ENCODE data around the gene COL26A1. TPM values are rescaled to one million over a fixed set of nuclear protein-coding genes. Genes with fewer than 3 reads are reported as not detected.
"Not testable (repeated sequence)": the region's sequence is repeated elsewhere in the genome, so short reads cannot be mapped to it uniquely, and the experiment has no call there.

Gene COL26A1
- total RNA-seq, 1 experiment from 2014 or later, result 42.6 TPM

DNA sequence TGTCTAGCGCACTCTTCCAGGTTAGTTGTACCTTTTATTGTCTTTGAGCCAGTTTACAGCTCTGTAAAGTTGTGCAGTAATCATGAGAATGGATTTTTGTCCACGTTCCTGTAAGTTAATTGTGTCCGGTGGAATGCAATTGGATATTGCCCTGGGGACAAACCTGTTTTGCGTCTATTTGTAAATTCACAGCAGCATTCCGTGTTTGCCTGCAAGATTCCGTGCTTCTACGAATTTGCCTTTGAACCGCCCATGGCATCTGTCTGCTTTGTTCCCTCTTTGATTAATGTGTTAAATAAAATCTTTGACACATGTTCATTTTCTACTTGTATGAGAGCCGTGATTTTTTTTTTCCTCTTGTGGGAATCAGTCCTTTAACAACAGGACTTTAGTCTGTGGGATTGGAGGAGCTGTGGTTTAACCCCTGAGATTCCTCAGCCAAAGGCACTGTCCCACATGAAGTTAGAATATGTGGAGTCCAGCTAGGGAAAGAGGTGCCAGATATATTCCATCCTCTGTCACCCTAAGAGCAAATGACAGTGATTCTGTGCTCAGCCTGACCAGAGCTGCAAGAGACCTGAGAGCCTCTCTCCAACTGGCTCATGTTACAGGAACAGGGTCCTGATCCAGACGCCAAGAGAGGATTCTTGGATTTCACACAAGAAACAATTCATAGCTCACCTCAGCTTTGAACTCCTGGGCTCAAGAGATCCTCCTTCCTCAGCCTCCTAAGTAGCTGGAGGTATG, 126.3 kb downstream of the COL26A1 start:
- TF ChIP-seq CTCF (conservative IDR thresholded peaks at IDR 0.05), result no peak
- Histone ChIP-seq H3K23me2 (ENCODE audit: insufficient read length, low read depth, low read length, poor library complexity, severe bottlenecking) (no peaks in the 10 kb centered on the region), H3K9ac (ENCODE audit: extremely low read depth, insufficient read length, low read length) (no peak overlapping the region), H2BK5ac (ENCODE audit: insufficient read length, low read length) (no peak overlapping the region), H3K14ac (ENCODE audit: insufficient read depth, low read length) (no peak overlapping the region), H4K8ac (replicated peaks; ENCODE audit: insufficient read length, low read depth, low read length) (no peak overlapping the region), H3K27me3 (ENCODE audit: insufficient read depth, low read length) (no peaks in the 10 kb centered on the region), H2BK20ac (ENCODE audit: low read depth, low read length, poor library complexity, severe bottlenecking) (no peak overlapping the region), H4K20me1 (ENCODE audit: control insufficient read depth, insufficient read depth, insufficient read length) (no peaks in the 10 kb centered on the region), H4K91ac (ENCODE audit: insufficient read length, low read depth, low read length) (no peak overlapping the region), H2BK15ac (ENCODE audit: low read depth, low read length) (no peak overlapping the region), H3K27ac (ENCODE audit: insufficient read length, low read depth, low read length) (no peak overlapping the region), H2AFZ (ENCODE audit: low read length) (no peak overlapping the region), H3K56ac (ENCODE audit: insufficient read length, low read depth, low read length) (no peak overlapping the region), H3K4me2 (ENCODE audit: insufficient read depth, insufficient read length, low read length) (no peak overlapping the region), H2BK12ac (ENCODE audit: insufficient read length, low read depth, low read length) (no peak overlapping the region), H3K9me3 (ENCODE audit: control insufficient read depth, low read depth, low read length) (no peaks in the 10 kb centered on the region), H3K18ac (ENCODE audit: insufficient read length, low read depth, low read length) (no peak overlapping the region), H3T11ph (ENCODE audit: low read length) (no peak overlapping the region), H4K5ac (ENCODE audit: insufficient read length, low read depth, low read length) (no peak overlapping the region), H2AK5ac (ENCODE audit: insufficient read length, low read length) (no peak overlapping the region), H3K79me2 (ENCODE audit: insufficient read depth, low read length) (no peaks in the 10 kb centered on the region), H3K4me1 (ENCODE audit: insufficient read depth, low read length) (peaks cover 6% of the 10 kb centered on the region; the same call in 1 of the 2 replicates), H3K79me1 (ENCODE audit: insufficient read depth, low read depth, low read length, poor library complexity, severe bottlenecking) (no peaks in the 10 kb centered on the region), H3K4ac (ENCODE audit: low read depth, low read length) (no peak overlapping the region), H3K23ac (ENCODE audit: insufficient read length, low read depth, low read length) (no peak overlapping the region), H2BK120ac (ENCODE audit: low read depth, low read length, poor library complexity, severe bottlenecking) (no peak overlapping the region)
- no peak overlapping the region; a peak in 1 of 5 replicates for H3K4me3 Mint-ChIP-seq
- no CpG with 5 or more reads among the region's 10 CpGs for WGBS (ENCODE audit: extremely low coverage, insufficient read length, low lambda C conversion rate)
- peaks cover 6% of the 10 kb centered on the region for H3K27me3 Mint-ChIP-seq (ENCODE audit: low read depth)
- peaks cover 2 to 4% (median 3%) of the 10 kb centered on the region in 3 experiments; a peak in 4 of 7 replicates for H3K36me3 Mint-ChIP-seq (ENCODE audit: insufficient read depth in 1 of 3, low read depth in 3 of 3)
- H3K9me3 Mint-ChIP-seq, result no peaks in the 10 kb centered on the region
- H3K4me1 Mint-ChIP-seq, result peaks cover 37 to 45% of the 10 kb centered on the region in 2 experiments
- H3K27ac Mint-ChIP-seq, result peak overlapping the region in 2 of 3 experiments; percentile 3 to 32; a peak in 3 of 7 replicates
- no peak for DNase-seq

DNA sequence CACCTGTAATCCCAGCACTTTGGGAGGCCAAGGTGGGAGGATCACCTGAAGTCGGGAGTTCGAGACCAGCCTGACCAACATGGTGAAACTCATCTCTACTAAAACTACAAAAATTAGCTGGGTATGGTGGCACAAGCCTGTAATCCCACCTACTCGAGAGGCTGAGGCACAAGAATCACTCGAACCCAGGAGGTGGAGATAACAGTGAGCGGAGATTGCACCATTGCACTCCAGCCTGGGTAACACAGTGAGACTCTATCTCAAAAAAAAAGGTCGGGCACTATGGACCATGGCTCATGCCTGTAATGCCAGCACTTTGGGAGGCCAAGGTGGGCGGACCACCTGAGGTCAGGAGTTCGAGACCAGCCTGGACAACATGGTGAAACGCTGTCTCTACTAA, 127.8 kb downstream of the COL26A1 start:
- not testable (repeated sequence) for H3K27me3 ChIP-seq (ENCODE audit: insufficient read depth, low read length); H3K56ac ChIP-seq (ENCODE audit: insufficient read length, low read depth, low read length); H2AFZ ChIP-seq (ENCODE audit: low read length); H3K4me1 ChIP-seq (ENCODE audit: insufficient read depth, low read length); H2BK12ac ChIP-seq (ENCODE audit: insufficient read length, low read depth, low read length); H2BK120ac ChIP-seq (ENCODE audit: low read depth, low read length, poor library complexity, severe bottlenecking); H3K27ac ChIP-seq (ENCODE audit: insufficient read length, low read depth, low read length); H2BK5ac ChIP-seq (ENCODE audit: insufficient read length, low read length); H2BK15ac ChIP-seq (ENCODE audit: low read depth, low read length); H3K79me1 ChIP-seq (ENCODE audit: insufficient read depth, low read depth, low read length, poor library complexity, severe bottlenecking); H3K79me2 ChIP-seq (ENCODE audit: insufficient read depth, low read length); H3K4me2 ChIP-seq (ENCODE audit: insufficient read depth, insufficient read length, low read length); H3K14ac ChIP-seq (ENCODE audit: insufficient read depth, low read length); H4K8ac ChIP-seq (replicated peaks; ENCODE audit: insufficient read length, low read depth, low read length); H3K4me3 Mint-ChIP-seq; H3K9me3 Mint-ChIP-seq; H3K9ac ChIP-seq (ENCODE audit: extremely low read depth, insufficient read length, low read length); H3K27me3 Mint-ChIP-seq (ENCODE audit: low read depth); H3K23ac ChIP-seq (ENCODE audit: insufficient read length, low read depth, low read length); H3K36me3 Mint-ChIP-seq (ENCODE audit: insufficient read depth in 1 of 3, low read depth in 3 of 3); DNase-seq; H4K91ac ChIP-seq (ENCODE audit: insufficient read length, low read depth, low read length); H3T11ph ChIP-seq (ENCODE audit: low read length); H3K23me2 ChIP-seq (ENCODE audit: insufficient read length, low read depth, low read length, poor library complexity, severe bottlenecking); H3K4ac ChIP-seq (ENCODE audit: low read depth, low read length); H3K27ac Mint-ChIP-seq; H4K5ac ChIP-seq (ENCODE audit: insufficient read length, low read depth, low read length); H3K18ac ChIP-seq (ENCODE audit: insufficient read length, low read depth, low read length); H2BK20ac ChIP-seq (ENCODE audit: low read depth, low read length, poor library complexity, severe bottlenecking); H4K20me1 ChIP-seq (ENCODE audit: control insufficient read depth, insufficient read depth, insufficient read length); H2AK5ac ChIP-seq (ENCODE audit: insufficient read length, low read length); H3K9me3 ChIP-seq (ENCODE audit: control insufficient read depth, low read depth, low read length)
- WGBS (ENCODE audit: extremely low coverage, insufficient read length, low lambda C conversion rate), result no CpG with 5 or more reads among the region's 9 CpGs
- H3K4me1 Mint-ChIP-seq, result peaks cover 44 to 53% of the 10 kb centered on the region in 2 experiments
